ENCODE data around the gene CSTF2T. TPM values are rescaled to one million over a fixed set of nuclear protein-coding genes. Genes with fewer than 3 reads are reported as not detected.

CSTF2T gene
- total and polyA plus RNA-seq, 2 of the 13 experiments (the other 11 are each of a cell fraction or from before 2014, with no cell fraction given), result 1.4 to 7.2 TPM

DNA sequence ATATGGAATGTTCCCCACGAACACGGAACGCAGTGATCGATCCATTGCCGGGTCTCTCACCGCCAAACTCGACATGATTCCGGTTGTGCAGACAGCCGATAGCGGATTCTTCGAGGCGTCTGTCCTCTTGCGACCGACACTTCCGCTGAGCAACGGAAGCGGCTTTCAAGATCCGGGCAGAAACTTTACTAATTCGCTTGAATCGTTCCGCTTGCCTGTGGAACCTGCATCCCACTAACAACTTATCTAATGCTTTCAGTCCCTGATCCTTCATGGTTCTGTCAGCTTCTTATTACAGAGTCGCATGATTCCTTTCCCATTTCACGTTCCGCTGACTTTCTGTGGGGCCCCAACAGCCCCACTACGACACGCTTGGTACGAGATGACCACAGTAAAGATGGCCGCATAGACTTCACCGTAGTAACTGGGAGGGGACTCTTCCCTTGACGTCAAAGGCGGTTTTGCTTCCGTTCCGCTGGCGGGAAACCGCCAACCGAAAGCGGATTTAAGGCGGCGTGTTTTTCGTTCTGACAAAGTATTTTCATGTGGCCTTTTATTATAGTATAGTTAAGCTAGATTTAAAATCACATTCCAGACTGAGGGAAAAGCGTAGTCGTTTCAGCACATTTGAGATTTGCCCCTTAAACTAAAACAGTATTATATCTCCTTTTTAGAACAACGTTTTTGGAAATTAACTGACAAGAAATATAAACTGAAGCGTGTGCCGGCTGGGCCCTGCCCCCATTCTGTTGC, at the start of gene CSTF2T (continued):
- TF ChIP-seq, protein P1, sequence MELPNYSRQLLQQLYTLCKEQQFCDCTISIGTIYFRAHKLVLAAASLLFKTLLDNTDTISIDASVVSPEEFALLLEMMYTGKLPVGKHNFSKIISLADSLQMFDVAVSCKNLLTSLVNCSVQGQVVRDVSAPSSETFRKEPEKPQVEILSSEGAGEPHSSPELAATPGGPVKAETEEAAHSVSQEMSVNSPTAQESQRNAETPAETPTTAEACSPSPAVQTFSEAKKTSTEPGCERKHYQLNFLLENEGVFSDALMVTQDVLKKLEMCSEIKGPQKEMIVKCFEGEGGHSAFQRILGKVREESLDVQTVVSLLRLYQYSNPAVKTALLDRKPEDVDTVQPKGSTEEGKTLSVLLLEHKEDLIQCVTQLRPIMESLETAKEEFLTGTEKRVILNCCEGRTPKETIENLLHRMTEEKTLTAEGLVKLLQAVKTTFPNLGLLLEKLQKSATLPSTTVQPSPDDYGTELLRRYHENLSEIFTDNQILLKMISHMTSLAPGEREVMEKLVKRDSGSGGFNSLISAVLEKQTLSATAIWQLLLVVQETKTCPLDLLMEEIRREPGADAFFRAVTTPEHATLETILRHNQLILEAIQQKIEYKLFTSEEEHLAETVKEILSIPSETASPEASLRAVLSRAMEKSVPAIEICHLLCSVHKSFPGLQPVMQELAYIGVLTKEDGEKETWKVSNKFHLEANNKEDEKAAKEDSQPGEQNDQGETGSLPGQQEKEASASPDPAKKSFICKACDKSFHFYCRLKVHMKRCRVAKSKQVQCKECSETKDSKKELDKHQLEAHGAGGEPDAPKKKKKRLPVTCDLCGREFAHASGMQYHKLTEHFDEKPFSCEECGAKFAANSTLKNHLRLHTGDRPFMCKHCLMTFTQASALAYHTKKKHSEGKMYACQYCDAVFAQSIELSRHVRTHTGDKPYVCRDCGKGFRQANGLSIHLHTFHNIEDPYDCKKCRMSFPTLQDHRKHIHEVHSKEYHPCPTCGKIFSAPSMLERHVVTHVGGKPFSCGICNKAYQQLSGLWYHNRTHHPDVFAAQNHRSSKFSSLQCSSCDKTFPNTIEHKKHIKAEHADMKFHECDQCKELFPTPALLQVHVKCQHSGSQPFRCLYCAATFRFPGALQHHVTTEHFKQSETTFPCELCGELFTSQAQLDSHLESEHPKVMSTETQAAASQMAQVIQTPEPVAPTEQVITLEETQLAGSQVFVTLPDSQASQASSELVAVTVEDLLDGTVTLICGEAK (IDR thresholded peaks at IDR 0.05), result peak; percentile 94
- TF ChIP-seq, protein P1 (CRISPR knock-in tag; IDR thresholded peaks at IDR 0.05), result no peak
- TF ChIP-seq ZC3H13 (CRISPR knock-in tag; IDR thresholded peaks at IDR 0.05) (0 out of 2 replicates have a peak, but pooled peaks have one; percentile 38), KLF11 (CRISPR knock-in tag; IDR thresholded peaks at IDR 0.05) (no peak), SP140L (CRISPR knock-in tag; IDR thresholded peaks at IDR 0.05; ENCODE audit: borderline replicate concordance) (no peak), RBM22 (optimal IDR thresholded peaks at IDR 0.05; ENCODE audit: low read length) (no peak), ZSCAN30 (CRISPR knock-in tag; IDR thresholded peaks at IDR 0.05) (no peak), ZNF775 (CRISPR knock-in tag; IDR thresholded peaks at IDR 0.05; ENCODE audit: borderline replicate concordance) (no peak), IKZF4 (CRISPR knock-in tag; IDR thresholded peaks at IDR 0.05; ENCODE audit: borderline replicate concordance, low read depth, not compliant biosample characterization) (no peak), BRD4 (CRISPR knock-in tag; IDR thresholded peaks at IDR 0.05) (no peak)
- TF ChIP-seq, protein P2, sequence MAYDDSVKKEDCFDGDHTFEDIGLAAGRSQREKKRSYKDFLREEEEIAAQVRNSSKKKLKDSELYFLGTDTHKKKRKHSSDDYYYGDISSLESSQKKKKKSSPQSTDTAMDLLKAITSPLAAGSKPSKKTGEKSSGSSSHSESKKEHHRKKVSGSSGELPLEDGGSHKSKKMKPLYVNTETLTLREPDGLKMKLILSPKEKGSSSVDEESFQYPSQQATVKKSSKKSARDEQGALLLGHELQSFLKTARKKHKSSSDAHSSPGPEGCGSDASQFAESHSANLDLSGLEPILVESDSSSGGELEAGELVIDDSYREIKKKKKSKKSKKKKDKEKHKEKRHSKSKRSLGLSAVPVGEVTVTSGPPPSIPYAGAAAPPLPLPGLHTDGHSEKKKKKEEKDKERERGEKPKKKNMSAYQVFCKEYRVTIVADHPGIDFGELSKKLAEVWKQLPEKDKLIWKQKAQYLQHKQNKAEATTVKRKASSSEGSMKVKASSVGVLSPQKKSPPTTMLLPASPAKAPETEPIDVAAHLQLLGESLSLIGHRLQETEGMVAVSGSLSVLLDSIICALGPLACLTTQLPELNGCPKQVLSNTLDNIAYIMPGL (CRISPR knock-in tag; IDR thresholded peaks at IDR 0.05; ENCODE audit: borderline replicate concordance in 1 of 2, low read depth in 1 of 2), result peak in 1 of 2 experiments; percentile 30; a peak in 2 of 4 replicates
